GM12891 (cell line): ENCODE data around the gene C1orf35.

Experiments
- PAX5 ChIP-seq: IDR thresholded peaks from 2 replicates; pipeline ENCODE4 v1.6.1; 2011; ENCODE audit warnings: low read length, moderate library complexity, mild to moderate bottlenecking; ENCODE audit not compliant: insufficient read depth, severe bottlenecking
- POLR2A ChIP-seq: IDR thresholded peaks from 2 replicates; pipeline ENCODE4 v1.6.1; 2011; ENCODE audit warnings: low read depth, low read length, control low read depth
- POLR2AphosphoS5 ChIP-seq: IDR thresholded peaks from 2 replicates; pipeline ENCODE4 v1.6.1; 2011; ENCODE audit warnings: low read depth, low read length, control low read depth
- POU2F2 ChIP-seq: IDR thresholded peaks from 2 replicates; pipeline ENCODE4 v1.6.1; 2011; ENCODE audit warnings: low read depth, mild to moderate bottlenecking, control low read depth, low read length, moderate library complexity
- SPI1 ChIP-seq: IDR thresholded peaks from 2 replicates; pipeline ENCODE4 v1.6.1; 2011; ENCODE audit warnings: low read depth, low read length, control low read depth
- TAF1 ChIP-seq: IDR thresholded peaks from 2 replicates; pipeline ENCODE4 v1.6.1; 2011; ENCODE audit warnings: low read depth, low read length, control low read depth

- TF ChIP-seq POLR2A, result no peak
- TF ChIP-seq POU2F2, result no peak
- no peak for TF ChIP-seq TAF1
- no peak for TF ChIP-seq POLR2AphosphoS5
- no peak for TF ChIP-seq SPI1
- TF ChIP-seq PAX5, result no peak
These were observed 41.8 kb upstream of the C1orf35 start for GRCh38 chr1:228144993-228145343.
